Colonic mucosa (tissue), 4 donors: ENCODE data around the gene ZNF804A. TPM values are rescaled to one million over a fixed set of nuclear protein-coding genes. Genes with fewer than 3 reads are reported as not detected.

Experiments used
- DNase-seq: peaks from one replicate; pipeline ENCODE4 v3.0.0-alpha.2; 2020
- H3K27ac ChIP-seq: fragments of 200-600 bp; one replicate; pipeline ENCODE4 v1.8.0; 2021
- H3K27me3 ChIP-seq: fragments of 200-600 bp; one replicate; pipeline ENCODE4 v1.8.0; 2021
- H3K36me3 ChIP-seq: fragments of 200-600 bp; one replicate; pipeline ENCODE4 v1.8.0; 2021
- H3K4me1 ChIP-seq: fragments of 200-600 bp; one replicate; pipeline ENCODE4 v1.8.0; 2021; ENCODE audit warnings: mild to moderate bottlenecking
- H3K4me3 ChIP-seq: fragments of 200-600 bp; one replicate; pipeline ENCODE4 v1.8.0; 2021
- H3K9ac ChIP-seq, 2 donors: one replicate each; pipeline ENCODE4 v1.7.0; 2013; ENCODE audit warnings: control low read depth in 2 of 2, low read depth in 2 of 2, low read length in 2 of 2
- H3K9me3 ChIP-seq: fragments of 200-600 bp; one replicate; pipeline ENCODE4 v1.8.0; 2021
- intact Hi-C: fragments of 100-400 bp; cut with DNase I; formaldehyde crosslinking; loops from one replicate; pipeline ENCODE4 v1.14.1; 2022
- total RNA-seq, 2 donors: library from RNA; stranded (reverse); fragmentation: NEBNext Ultra II Directional in 1 of 2; extraction: Animal tissue kit (Norgen Biotek cat#: 25700) in 1 of 2; gene quantifications; one replicate each; pipeline ENCODE4 v1.2.1, GENCODE V29; 2021
- TF ChIP-seq, protein P1 (sequence below): fragments of 200-600 bp; IDR thresholded peaks from one replicate; pipeline ENCODE4 v1.8.0; 2022; ENCODE audit warnings: antibody characterized with exemption, mild to moderate bottlenecking
- donor health status: healthy.
- donor health status: DM: no; HTN: no; CAD: no.
- donor health status: DM: no; HTN: no; CAD: no.

Gene ZNF804A
- total RNA-seq, 2 donors from 2014 or later: 0.13 TPM; not detected in 1

DNA sequence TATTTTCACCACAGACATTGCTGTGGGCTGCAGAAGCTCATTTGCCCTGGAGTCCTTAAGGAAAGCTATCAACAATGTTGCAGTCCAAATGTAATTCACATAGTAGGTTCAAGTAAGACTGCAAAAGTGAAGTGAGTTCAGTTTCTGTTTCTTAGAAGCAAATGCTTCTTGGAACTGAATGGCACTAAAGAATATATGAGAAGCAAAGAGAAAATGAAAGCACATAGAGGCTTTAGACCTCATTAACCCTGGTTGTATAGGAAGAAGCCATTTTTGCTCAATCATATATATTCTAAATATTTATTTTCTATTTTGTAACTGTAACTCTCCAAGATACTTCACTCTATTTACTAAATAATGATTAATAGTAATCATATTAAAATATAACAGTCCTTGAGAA is 292.0 kb downstream of the ZNF804A start:
- Histone ChIP-seq H3K27me3 (no peaks in the 10 kb centered on the region), H3K36me3 (no peaks in the 10 kb centered on the region), H3K4me1 (no peaks in the 10 kb centered on the region), H3K9me3 (no peaks in the 10 kb centered on the region), H3K27ac (no peak overlapping the region), H3K4me3 (no peak overlapping the region), H3K9ac (no peak overlapping the region)
- intact Hi-C loops: no loop called here
- DNase-seq: no peak
- TF ChIP-seq, protein P1, sequence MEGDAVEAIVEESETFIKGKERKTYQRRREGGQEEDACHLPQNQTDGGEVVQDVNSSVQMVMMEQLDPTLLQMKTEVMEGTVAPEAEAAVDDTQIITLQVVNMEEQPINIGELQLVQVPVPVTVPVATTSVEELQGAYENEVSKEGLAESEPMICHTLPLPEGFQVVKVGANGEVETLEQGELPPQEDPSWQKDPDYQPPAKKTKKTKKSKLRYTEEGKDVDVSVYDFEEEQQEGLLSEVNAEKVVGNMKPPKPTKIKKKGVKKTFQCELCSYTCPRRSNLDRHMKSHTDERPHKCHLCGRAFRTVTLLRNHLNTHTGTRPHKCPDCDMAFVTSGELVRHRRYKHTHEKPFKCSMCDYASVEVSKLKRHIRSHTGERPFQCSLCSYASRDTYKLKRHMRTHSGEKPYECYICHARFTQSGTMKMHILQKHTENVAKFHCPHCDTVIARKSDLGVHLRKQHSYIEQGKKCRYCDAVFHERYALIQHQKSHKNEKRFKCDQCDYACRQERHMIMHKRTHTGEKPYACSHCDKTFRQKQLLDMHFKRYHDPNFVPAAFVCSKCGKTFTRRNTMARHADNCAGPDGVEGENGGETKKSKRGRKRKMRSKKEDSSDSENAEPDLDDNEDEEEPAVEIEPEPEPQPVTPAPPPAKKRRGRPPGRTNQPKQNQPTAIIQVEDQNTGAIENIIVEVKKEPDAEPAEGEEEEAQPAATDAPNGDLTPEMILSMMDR: no peak

DNA sequence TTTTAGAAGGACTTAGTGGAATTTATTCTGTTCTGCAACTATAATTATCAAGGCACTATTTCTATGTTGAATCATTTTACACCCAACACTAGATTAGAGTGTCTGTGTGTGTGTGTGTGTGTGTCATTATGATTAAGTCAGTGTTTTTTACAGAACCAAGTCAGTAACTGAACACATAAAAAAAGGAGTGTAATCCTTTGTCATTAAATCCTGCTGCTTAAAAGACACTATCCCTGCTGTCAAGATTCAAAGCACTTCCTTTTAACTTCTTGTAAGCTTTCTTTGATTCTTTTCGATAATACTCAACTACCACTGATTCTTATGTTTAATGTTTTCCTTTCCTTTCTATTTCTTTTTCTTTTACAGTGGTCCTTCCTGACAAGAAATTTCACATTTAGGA is 306.7 kb downstream of the ZNF804A start:
- DNase-seq: no peak
- no peaks in the 10 kb centered on the region for H3K4me1 ChIP-seq
- TF ChIP-seq, protein P1: no peak
- intact Hi-C loops: no loop called here
- no peak overlapping the region for H3K4me3 ChIP-seq
- H3K27ac ChIP-seq: no peak overlapping the region
- no peaks in the 10 kb centered on the region for H3K9me3 ChIP-seq
- H3K9ac ChIP-seq: no peak overlapping the region
- H3K36me3 ChIP-seq: no peaks in the 10 kb centered on the region
- no peaks in the 10 kb centered on the region for H3K27me3 ChIP-seq

DNA sequence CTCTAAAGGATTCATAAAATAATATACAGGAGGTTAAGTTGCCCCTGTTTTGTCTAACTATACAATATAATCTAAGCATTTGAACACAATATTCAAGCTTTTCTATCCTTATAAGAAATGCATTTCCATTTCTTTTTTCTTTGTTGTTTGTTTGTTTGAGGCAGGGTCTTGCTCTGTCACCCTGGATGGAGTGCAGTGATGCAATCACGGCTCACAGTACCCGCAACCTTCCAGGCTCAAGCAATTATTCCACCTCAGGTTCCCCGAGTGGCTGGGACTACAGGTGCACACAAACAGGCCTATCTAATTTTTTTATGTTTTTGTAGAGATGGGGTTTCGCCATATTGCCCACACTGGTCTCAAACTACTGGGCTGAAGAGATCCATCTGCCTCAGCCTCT is 307.8 kb downstream of the ZNF804A start:
- Histone ChIP-seq H3K4me1 (no peaks in the 10 kb centered on the region), H3K9me3 (no peaks in the 10 kb centered on the region), H3K27ac (no peak overlapping the region), H3K27me3 (no peaks in the 10 kb centered on the region), H3K4me3 (no peak overlapping the region), H3K36me3 (no peaks in the 10 kb centered on the region), H3K9ac (no peak overlapping the region)
- DNase-seq: no peak
- intact Hi-C loops: no loop called here
- TF ChIP-seq, protein P1: no peak

DNA sequence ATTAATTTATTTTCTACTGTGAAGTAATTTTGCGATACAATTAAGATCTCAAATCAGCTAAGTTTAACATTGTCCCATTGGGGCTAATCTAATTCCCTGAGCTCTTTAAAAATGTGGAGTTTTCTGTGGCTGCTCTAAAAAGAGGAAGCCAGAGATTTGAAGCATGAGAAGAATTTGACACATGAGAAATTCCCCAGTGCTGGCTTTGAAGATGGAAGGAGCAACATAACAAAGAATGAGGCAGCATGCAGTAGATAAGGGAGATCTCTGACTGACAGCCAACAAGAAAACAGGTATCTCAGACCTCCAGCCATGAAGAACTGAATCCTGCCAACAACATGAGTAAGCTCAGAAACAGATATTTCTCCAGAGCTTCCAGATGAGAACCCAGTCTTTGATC is 308.4 kb downstream of the ZNF804A start:
- TF ChIP-seq, protein P1: no peak
- no peaks in the 10 kb centered on the region for H3K4me1 ChIP-seq
- H3K27me3 ChIP-seq: no peaks in the 10 kb centered on the region
- no peak for DNase-seq
- no peak overlapping the region for H3K9ac ChIP-seq
- no peaks in the 10 kb centered on the region for H3K36me3 ChIP-seq
- intact Hi-C loops: no loop called here
- H3K4me3 ChIP-seq: no peak overlapping the region
- no peak overlapping the region for H3K27ac ChIP-seq
- H3K9me3 ChIP-seq: no peaks in the 10 kb centered on the region

DNA sequence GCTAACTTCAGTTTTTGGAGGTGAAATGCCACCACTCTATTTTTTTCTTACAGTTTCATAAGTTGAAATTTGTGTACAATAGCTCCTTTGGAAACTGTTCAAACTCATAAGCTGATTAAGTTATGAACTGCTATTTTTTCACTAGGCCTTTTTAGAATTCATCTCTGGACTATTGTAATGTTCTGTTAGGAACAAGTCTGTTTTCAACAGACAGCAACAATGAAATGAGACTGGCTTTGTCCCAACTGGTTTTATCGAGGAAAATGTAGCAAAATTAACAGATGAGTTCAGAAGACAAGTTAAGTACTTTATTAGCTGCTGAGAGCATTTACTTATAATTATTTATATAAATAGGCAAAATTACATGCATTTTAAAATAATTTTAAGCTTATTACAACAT is 310.6 kb downstream of the ZNF804A start:
- H3K36me3 ChIP-seq: no peaks in the 10 kb centered on the region
- TF ChIP-seq, protein P1: no peak
- no peaks in the 10 kb centered on the region for H3K4me1 ChIP-seq

More for the DNA sequence above, 310.6 kb downstream of the ZNF804A start:
- Histone ChIP-seq H3K4me3 (no peak overlapping the region), H3K9me3 (no peaks in the 10 kb centered on the region), H3K9ac (no peak overlapping the region), H3K27ac (no peak overlapping the region), H3K27me3 (no peaks in the 10 kb centered on the region)
- intact Hi-C loops: no loop called here
- no peak for DNase-seq
